ENCODE data around the gene MLLT10.

DNA sequence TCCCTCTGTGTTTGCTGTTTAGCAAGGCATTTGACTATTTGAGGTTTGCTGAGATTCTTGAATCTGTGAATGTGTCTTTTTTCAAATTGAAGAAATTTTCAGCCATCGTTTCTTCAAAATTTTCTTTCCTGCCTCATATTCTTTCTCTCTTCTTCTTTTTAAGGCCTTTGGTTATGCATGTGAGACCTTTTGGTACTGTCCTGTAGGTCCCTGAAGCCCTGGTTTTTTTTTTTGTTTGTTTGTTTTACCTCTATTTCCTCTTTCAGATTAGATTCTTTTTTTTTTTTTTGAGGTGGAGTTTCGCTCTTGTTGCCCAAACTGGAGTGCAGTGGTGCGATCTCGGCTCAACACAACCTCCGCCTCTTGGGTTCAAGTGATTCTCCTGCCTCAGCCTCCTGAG is 45.3 kb downstream of the MLLT10 start:
- TF ChIP-seq CUX1 (IDR thresholded peaks at IDR 0.05; ENCODE audit: insufficient replicate concordance, low read depth, low read length) (no peak), ZNF622 (IDR thresholded peaks at IDR 0.05) (no peak), SUZ12 (IDR thresholded peaks at IDR 0.05; ENCODE audit: unreplicated experiment) (no peak), POLR2A (IDR thresholded peaks at IDR 0.05; ENCODE audit: low read depth, low read length) (no peak), BMI1 (IDR thresholded peaks at IDR 0.05; ENCODE audit: borderline replicate concordance) (no peak), JUND (IDR thresholded peaks at IDR 0.05; ENCODE audit: low read depth, low read length) (no peak), CBFB (IDR thresholded peaks at IDR 0.05; ENCODE audit: low read depth) (no peak), HDGF (IDR thresholded peaks at IDR 0.05) (no peak), TBL1XR1 (IDR thresholded peaks at IDR 0.05; ENCODE audit: low read depth, low read length) (no peak), GABPA (IDR thresholded peaks at IDR 0.05; ENCODE audit: low read depth) (no peak), SMAD1 (IDR thresholded peaks at IDR 0.05; ENCODE audit: low read depth, partially characterized antibody) (no peak), JUNB (IDR thresholded peaks at IDR 0.05) (no peak), REST (IDR thresholded peaks at IDR 0.05; ENCODE audit: low read depth, low read length) (no peak)
- TF ChIP-seq, protein P1, sequence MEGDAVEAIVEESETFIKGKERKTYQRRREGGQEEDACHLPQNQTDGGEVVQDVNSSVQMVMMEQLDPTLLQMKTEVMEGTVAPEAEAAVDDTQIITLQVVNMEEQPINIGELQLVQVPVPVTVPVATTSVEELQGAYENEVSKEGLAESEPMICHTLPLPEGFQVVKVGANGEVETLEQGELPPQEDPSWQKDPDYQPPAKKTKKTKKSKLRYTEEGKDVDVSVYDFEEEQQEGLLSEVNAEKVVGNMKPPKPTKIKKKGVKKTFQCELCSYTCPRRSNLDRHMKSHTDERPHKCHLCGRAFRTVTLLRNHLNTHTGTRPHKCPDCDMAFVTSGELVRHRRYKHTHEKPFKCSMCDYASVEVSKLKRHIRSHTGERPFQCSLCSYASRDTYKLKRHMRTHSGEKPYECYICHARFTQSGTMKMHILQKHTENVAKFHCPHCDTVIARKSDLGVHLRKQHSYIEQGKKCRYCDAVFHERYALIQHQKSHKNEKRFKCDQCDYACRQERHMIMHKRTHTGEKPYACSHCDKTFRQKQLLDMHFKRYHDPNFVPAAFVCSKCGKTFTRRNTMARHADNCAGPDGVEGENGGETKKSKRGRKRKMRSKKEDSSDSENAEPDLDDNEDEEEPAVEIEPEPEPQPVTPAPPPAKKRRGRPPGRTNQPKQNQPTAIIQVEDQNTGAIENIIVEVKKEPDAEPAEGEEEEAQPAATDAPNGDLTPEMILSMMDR (IDR thresholded peaks at IDR 0.05 in 2 of 3, conservative IDR thresholded peaks at IDR 0.05 in 1 of 3; ENCODE audit: control insufficient read depth in 2 of 3, extremely low read depth in 1 of 3, insufficient read depth in 1 of 3, low read depth in 3 of 3, low read length in 3 of 3), result no peak

Data from GM12878 (cell line).